ENCODE results near the gene TARP.
"Not testable (repeated sequence)": the region's sequence is repeated elsewhere in the genome, so short reads cannot be mapped to it uniquely, and the experiment has no call there.

The TARP gene

DNA sequence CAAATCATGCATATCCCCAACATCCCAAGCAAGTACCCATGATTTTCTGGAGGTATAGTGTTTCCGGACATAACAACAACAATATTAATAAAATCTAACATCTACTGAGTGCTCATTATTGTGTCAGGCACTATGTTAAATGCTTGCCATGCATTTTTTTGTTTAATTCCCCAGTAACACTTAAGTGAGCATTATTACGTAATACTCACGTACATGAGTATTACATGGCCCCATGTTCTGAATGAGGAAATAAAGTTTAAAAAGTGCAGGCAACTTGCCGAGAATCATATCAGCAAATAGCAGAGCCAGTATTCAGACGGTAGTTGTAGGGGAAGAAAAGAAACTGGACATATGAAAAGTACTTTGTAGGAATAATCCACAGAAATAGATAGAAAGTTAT is 30.1 kb downstream of the TARP start:
- no CpG with 5 or more reads among the region's 5 CpGs for WGBS (ENCODE audit: insufficient coverage, insufficient read length)
- H3K27ac ChIP-seq (ENCODE audit: low read length); DNase-seq (ENCODE audit: low read depth, low spot score): not testable (repeated sequence)

DNA sequence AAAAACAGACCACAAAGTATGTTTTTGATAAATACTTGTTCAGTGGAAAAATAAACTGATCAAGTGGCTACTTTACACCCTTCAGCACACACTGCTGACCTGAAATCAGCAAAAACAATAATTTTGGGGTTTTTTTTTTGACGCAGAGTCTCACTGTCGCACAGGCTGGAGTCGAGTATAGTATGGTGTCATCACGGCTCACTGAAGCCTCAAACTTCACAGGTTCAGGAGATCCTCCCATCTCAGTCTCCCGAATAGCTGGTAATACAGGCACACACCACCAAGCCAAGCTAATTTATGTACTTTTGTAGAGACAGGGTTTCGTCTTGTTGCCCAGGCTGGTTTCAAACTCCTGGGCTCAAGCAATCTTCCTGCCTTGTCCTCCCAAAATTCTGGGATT is 30.6 kb downstream of the TARP start:
- H3K9me3 ChIP-seq (ENCODE audit: control insufficient read depth, insufficient read depth, low read length) = no peaks in the 10 kb centered on the region

More for the DNA sequence above, 30.1 kb downstream of the TARP start:
- H3K9me3 ChIP-seq (ENCODE audit: control insufficient read depth, insufficient read depth, low read length); H3K36me3 ChIP-seq (ENCODE audit: control insufficient read depth, insufficient read depth, low read length); H3K4me3 ChIP-seq (ENCODE audit: low read length); H3K4me1 ChIP-seq (ENCODE audit: control insufficient read depth, insufficient read depth, low read length); H3K27me3 ChIP-seq (ENCODE audit: control insufficient read depth, insufficient read depth, low read length): not testable (repeated sequence)

DNA sequence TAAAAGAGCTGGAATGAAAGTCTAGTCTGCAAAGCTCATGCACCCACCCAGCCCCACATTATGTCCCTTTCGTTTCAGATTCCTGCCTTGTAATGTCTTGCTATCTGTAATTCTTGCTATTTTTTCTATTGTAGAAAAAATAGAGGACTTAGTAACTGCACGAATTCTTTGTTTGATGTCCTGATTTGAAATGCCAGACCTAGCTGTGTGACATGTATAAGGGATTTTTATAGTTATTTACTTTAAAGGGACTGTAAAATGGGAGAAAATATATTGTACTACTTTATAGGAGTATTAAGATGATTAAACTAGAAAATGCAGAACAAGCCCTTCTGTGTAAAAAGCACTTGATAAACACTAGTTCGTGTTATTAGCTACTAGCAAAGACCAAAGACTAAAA is 32.4 kb downstream of the TARP start:
- Histone ChIP-seq H3K9me3 (ENCODE audit: control insufficient read depth, insufficient read depth, low read length) (no peaks in the 10 kb centered on the region), H3K4me1 (ENCODE audit: control insufficient read depth, insufficient read depth, low read length) (no peaks in the 10 kb centered on the region), H3K27ac (ENCODE audit: low read length) (no peak overlapping the region), H3K4me3 (ENCODE audit: low read length) (no peak overlapping the region), H3K27me3 (ENCODE audit: control insufficient read depth, insufficient read depth, low read length) (no peaks in the 10 kb centered on the region), H3K36me3 (ENCODE audit: control insufficient read depth, insufficient read depth, low read length) (no peaks in the 10 kb centered on the region)
- WGBS (ENCODE audit: insufficient coverage, insufficient read length) = no CpG with 5 or more reads among the region's 3 CpGs
- DNase-seq (ENCODE audit: low read depth, low spot score) = no peak

More for the DNA sequence above, 30.6 kb downstream of the TARP start:
- no peaks in the 10 kb centered on the region for H3K36me3 ChIP-seq (ENCODE audit: control insufficient read depth, insufficient read depth, low read length)
- H3K27ac ChIP-seq (ENCODE audit: low read length) = no peak overlapping the region
- H3K4me3 ChIP-seq (ENCODE audit: low read length) = no peak overlapping the region
- DNase-seq (ENCODE audit: low read depth, low spot score) = no peak
- H3K27me3 ChIP-seq (ENCODE audit: control insufficient read depth, insufficient read depth, low read length) = no peaks in the 10 kb centered on the region
- H3K4me1 ChIP-seq (ENCODE audit: control insufficient read depth, insufficient read depth, low read length) = no peaks in the 10 kb centered on the region
- WGBS (ENCODE audit: insufficient coverage, insufficient read length) = no CpG with 5 or more reads among the region's 6 CpGs

DNA sequence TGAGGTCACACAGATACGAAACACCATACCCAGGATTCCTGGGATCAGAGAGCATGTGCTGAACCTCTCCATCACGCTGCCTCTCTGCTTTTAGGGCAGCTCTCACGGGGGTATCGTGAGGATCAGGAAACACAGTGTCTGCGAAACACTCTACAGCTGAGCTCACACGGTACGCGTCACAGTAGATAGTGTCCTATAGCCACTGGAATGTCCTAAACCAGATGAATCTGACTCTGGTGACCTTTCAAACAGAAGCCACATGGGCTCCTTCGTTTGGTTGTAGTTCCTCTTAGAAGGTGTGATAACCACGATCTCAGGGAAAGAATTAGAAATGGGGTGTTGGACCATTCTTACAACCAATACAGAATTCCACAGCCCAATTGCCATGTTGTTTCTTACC is 34.3 kb downstream of the TARP start:
- WGBS (ENCODE audit: insufficient coverage, insufficient read length) = no CpG with 5 or more reads among the region's 10 CpGs
- not testable (repeated sequence) for H3K9me3 ChIP-seq (ENCODE audit: control insufficient read depth, insufficient read depth, low read length); H3K27me3 ChIP-seq (ENCODE audit: control insufficient read depth, insufficient read depth, low read length); H3K36me3 ChIP-seq (ENCODE audit: control insufficient read depth, insufficient read depth, low read length); H3K4me1 ChIP-seq (ENCODE audit: control insufficient read depth, insufficient read depth, low read length); H3K27ac ChIP-seq (ENCODE audit: low read length); DNase-seq (ENCODE audit: low read depth, low spot score); H3K4me3 ChIP-seq (ENCODE audit: low read length)

DNA sequence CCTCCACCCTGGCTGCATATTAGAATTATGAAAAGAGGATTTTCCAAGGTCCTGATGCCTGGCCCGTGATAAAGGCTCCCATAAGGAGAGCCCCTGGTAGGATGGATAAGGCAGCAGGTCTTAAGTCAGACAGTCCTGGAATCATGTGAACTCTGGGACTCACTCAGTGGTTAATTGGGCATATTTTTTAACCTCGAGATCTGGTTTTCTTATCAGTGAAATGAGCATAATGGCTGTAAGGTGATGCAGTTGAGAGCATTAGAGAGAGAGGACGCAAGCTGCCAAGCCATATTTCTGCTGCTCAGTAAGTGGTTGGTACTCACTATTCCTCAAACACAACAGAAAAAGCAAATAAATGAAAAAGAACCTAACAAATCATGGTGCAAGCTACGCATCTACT is 37.8 kb downstream of the TARP start:
- no peak overlapping the region for H3K4me3 ChIP-seq (ENCODE audit: low read length)
- no peaks in the 10 kb centered on the region for H3K36me3 ChIP-seq (ENCODE audit: control insufficient read depth, insufficient read depth, low read length)
- H3K27ac ChIP-seq (ENCODE audit: low read length) = no peak overlapping the region
- WGBS (ENCODE audit: insufficient coverage, insufficient read length) = no CpG with 5 or more reads among the region's 4 CpGs
- H3K27me3 ChIP-seq (ENCODE audit: control insufficient read depth, insufficient read depth, low read length) = no peaks in the 10 kb centered on the region
- H3K9me3 ChIP-seq (ENCODE audit: control insufficient read depth, insufficient read depth, low read length) = no peaks in the 10 kb centered on the region
- no peak for DNase-seq (ENCODE audit: low read depth, low spot score)
- no peaks in the 10 kb centered on the region for H3K4me1 ChIP-seq (ENCODE audit: control insufficient read depth, insufficient read depth, low read length)

DNA sequence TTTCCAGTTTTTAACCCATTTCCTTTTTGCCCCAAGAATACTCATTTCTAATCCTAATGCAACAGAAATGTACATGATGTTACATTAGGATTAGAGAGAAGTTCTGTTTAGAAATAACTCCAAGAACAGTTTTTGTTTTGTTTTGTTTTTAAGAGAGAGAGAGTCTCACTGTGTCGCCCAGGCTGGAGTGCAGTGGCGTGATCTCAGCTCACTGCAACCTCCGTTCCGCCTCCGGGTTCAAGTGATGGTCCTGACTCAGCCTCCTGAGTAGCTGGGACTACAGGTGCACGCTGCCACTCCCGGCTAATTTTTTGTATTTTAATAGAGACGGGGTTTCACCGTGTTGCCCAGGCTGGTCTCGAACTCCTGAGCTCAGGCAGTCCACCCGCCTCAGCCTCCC is 38.7 kb downstream of the TARP start:
- not testable (repeated sequence) for H3K36me3 ChIP-seq (ENCODE audit: control insufficient read depth, insufficient read depth, low read length); H3K9me3 ChIP-seq (ENCODE audit: control insufficient read depth, insufficient read depth, low read length); DNase-seq (ENCODE audit: low read depth, low spot score); H3K27ac ChIP-seq (ENCODE audit: low read length); H3K27me3 ChIP-seq (ENCODE audit: control insufficient read depth, insufficient read depth, low read length); H3K4me1 ChIP-seq (ENCODE audit: control insufficient read depth, insufficient read depth, low read length); H3K4me3 ChIP-seq (ENCODE audit: low read length)
- no CpG with 5 or more reads among the region's 11 CpGs for WGBS (ENCODE audit: insufficient coverage, insufficient read length)

DNA sequence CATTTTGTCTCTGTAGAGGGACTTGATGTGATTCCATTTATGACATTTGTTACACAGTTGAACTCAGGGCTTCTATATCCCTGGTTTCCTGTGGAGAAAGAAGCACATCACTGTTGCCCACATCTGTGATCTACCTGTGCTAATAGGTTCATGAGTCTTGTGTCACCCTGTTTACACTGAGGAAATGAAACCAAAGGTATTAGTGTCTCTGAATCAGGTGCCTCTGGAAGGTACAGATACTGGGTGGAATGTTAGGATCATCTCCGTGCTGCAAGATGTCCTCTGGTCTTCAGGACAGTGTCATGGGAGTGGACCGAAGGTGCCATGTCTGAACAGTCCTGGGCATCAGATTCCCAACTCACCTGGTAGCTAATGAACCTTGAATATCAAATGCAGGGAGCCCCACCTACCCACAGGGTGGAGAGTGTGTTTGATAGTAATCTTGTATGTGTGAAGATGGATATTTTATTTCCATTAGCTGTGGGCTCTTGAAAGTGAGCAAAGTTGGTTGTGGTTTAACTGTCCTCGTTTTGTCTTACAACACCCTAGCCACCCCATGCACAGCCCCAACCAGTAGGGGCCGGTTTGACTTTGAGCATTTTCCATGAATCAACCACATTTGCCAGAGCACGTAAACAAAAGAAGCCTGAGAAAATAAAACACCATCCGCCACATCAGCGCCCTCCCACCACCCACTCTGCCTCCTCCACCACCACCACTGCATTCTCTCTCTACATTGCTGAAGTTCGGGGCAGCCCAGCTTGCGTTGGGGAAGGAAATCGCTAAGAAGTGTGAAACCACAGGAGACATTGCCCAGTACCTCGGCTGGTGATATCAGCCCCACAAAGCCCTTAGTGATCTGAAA is 40.7 kb downstream of the TARP start:
- no peak overlapping the region for H3K27ac ChIP-seq (ENCODE audit: low read length)
- H3K27me3 ChIP-seq (ENCODE audit: control insufficient read depth, insufficient read depth, low read length) = no peaks in the 10 kb centered on the region
- H3K4me1 ChIP-seq (ENCODE audit: control insufficient read depth, insufficient read depth, low read length) = no peaks in the 10 kb centered on the region
- no CpG with 5 or more reads among the region's 11 CpGs for WGBS (ENCODE audit: insufficient coverage, insufficient read length)
- no peaks in the 10 kb centered on the region for H3K36me3 ChIP-seq (ENCODE audit: control insufficient read depth, insufficient read depth, low read length)
- no peak overlapping the region for H3K4me3 ChIP-seq (ENCODE audit: low read length)
- H3K9me3 ChIP-seq (ENCODE audit: control insufficient read depth, insufficient read depth, low read length) = no peaks in the 10 kb centered on the region
- DNase-seq (ENCODE audit: low read depth, low spot score) = no peak

DNA sequence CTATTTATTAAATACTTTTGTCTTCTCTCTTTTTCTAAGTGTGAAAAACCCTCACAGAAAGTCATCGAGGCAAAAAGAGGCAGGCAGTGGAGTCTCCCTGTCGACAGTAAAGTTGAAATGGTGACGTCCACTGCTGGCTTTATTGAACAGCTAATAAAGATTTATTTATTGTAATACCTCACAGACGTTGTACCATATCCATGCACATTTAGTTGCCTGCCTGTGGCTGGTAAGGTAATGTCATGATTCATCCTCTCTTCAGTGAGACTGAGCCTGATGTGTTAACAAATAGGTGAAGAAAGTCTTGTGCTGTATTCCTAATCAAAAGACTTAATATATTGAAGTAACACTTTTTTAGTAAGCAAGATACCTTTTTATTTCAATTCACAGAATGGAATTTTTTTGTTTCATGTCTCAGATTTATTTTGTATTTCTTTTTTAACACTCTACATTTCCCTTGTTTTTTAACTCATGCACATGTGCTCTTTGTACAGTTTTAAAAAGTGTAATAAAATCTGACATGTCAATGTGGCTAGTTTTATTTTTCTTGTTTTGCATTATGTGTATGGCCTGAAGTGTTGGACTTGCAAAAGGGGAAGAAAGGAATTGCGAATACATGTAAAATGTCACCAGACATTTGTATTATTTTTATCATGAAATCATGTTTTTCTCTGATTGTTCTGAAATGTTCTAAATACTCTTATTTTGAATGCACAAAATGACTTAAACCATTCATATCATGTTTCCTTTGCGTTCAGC is 43.4 kb downstream of the TARP start:
- WGBS (ENCODE audit: insufficient coverage, insufficient read length) = no CpG with 5 or more reads among the region's 6 CpGs
- H3K27ac ChIP-seq (ENCODE audit: low read length) = no peak overlapping the region
- H3K27me3 ChIP-seq (ENCODE audit: control insufficient read depth, insufficient read depth, low read length) = no peaks in the 10 kb centered on the region
- no peaks in the 10 kb centered on the region for H3K9me3 ChIP-seq (ENCODE audit: control insufficient read depth, insufficient read depth, low read length)
- no peaks in the 10 kb centered on the region for H3K4me1 ChIP-seq (ENCODE audit: control insufficient read depth, insufficient read depth, low read length)
- H3K4me3 ChIP-seq (ENCODE audit: low read length) = no peak overlapping the region
- no peak for DNase-seq (ENCODE audit: low read depth, low spot score)
- no peaks in the 10 kb centered on the region for H3K36me3 ChIP-seq (ENCODE audit: control insufficient read depth, insufficient read depth, low read length)

DNA sequence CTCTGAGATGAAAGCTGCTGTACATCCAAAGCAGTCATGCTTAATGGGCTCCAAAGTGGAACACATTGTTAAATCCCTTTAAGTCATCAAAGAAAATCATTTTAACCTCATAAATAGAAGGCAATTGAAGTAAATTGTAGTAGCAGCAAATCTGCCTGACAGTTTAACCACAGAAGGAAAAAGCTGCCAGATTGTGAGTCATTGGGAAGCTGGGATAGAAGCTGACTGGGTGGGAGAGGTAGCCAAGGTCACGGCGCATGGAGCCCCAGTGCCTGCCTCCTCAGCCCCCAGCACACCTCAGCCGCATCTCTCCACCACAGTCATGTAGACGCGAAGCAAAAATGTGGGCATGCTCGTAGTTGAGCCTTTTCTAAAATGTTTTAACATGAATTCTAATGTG is 44.0 kb downstream of the TARP start:
- Histone ChIP-seq H3K36me3 (ENCODE audit: control insufficient read depth, insufficient read depth, low read length) (no peaks in the 10 kb centered on the region), H3K4me1 (ENCODE audit: control insufficient read depth, insufficient read depth, low read length) (no peaks in the 10 kb centered on the region), H3K27me3 (ENCODE audit: control insufficient read depth, insufficient read depth, low read length) (no peaks in the 10 kb centered on the region), H3K4me3 (ENCODE audit: low read length) (no peak overlapping the region), H3K9me3 (ENCODE audit: control insufficient read depth, insufficient read depth, low read length) (no peaks in the 10 kb centered on the region), H3K27ac (ENCODE audit: low read length) (no peak overlapping the region)
- no CpG with 5 or more reads among the region's 6 CpGs for WGBS (ENCODE audit: insufficient coverage, insufficient read length)
- DNase-seq (ENCODE audit: low read depth, low spot score) = no peak

DNA sequence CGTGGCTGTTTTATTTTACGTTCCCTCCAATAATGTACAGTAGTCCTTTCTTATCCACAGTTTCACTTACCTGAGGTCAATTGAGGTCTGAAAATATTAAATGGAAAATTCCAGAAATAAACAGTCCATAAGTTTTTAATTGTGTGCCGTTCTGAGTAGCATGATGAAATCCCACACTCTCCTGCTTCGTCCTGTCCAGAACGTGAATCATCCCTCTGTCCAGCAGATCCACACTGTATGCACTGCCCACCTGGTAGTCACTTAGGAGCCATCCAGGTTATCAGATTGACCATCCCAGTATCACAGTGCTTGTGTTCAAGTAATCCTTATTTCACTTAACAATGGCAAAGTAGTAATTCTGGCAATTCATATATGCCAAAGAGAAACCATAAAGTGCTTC is 49.0 kb downstream of the TARP start:
- Histone ChIP-seq H3K4me1 (ENCODE audit: control insufficient read depth, insufficient read depth, low read length) (no peaks in the 10 kb centered on the region), H3K36me3 (ENCODE audit: control insufficient read depth, insufficient read depth, low read length) (peaks cover 8% of the 10 kb centered on the region; the same call in 1 of the 2 replicates), H3K27ac (ENCODE audit: low read length) (no peak overlapping the region), H3K27me3 (ENCODE audit: control insufficient read depth, insufficient read depth, low read length) (no peaks in the 10 kb centered on the region), H3K4me3 (ENCODE audit: low read length) (no peak overlapping the region), H3K9me3 (ENCODE audit: control insufficient read depth, insufficient read depth, low read length) (no peaks in the 10 kb centered on the region)
- no peak for DNase-seq (ENCODE audit: low read depth, low spot score)
- whole genome bisulfite sequencing (ENCODE audit: insufficient coverage, insufficient read length) = no CpG with 5 or more reads among the region's 5 CpGs

Measured in iPS DF 6.9 (cell line).